Islet precursor cell (in vitro differentiated cells): Measurements from ENCODE around the gene CNPPD1.

Source experiments
- DNase-seq: peaks from one replicate; pipeline ENCODE4 v3.0.0-alpha.2; 2018

Gene CNPPD1

GRCh38 chr2:219176818-219177551, at the start of gene CNPPD1:
CNPPD1 (minus strand) TSS chr2:219176925; CDS start chr2:219176828, 97 bp downstream.
- DNase-seq, result peak; percentile 92

- DNase-seq, result no peak
Measured at GRCh38 chr2:219225350-219225749, 48.6 kb upstream of the CNPPD1 start.

- no peak for DNase-seq
Measured at GRCh38 chr2:219223831-219224610, 47.3 kb upstream of the CNPPD1 start.

- no peak for DNase-seq
Measured at GRCh38 chr2:219221957-219222518, 45.3 kb upstream of the CNPPD1 start.

GRCh38 chr2:219220652-219221402, 44.1 kb upstream of the CNPPD1 start:
- DNase-seq, result no peak

GRCh38 chr2:219219784-219220532, 43.2 kb upstream of the CNPPD1 start:
- no peak for DNase-seq

GRCh38 chr2:219218732-219219701, 42.3 kb upstream of the CNPPD1 start, which contains the start of gene ABCB6:
ABCB6 (minus strand) TSS chr2:219218958; CDS start chr2:219218673, 285 bp downstream.
- DNase-seq, result peak; percentile 96

- peak; percentile 90 for DNase-seq
Measured at GRCh38 chr2:219218217-219218731, 41.5 kb upstream of the CNPPD1 start.

- no peak for DNase-seq
Measured at GRCh38 chr2:219216535-219216915, 39.8 kb upstream of the CNPPD1 start.

GRCh38 chr2:219215871-219216534, 39.3 kb upstream of the CNPPD1 start:
- no peak for DNase-seq

- no peak for DNase-seq
Measured at GRCh38 chr2:219214786-219215185, 38.1 kb upstream of the CNPPD1 start.

- DNase-seq, result no peak
Measured at GRCh38 chr2:219214141-219214540, 37.4 kb upstream of the CNPPD1 start.

- DNase-seq, result no peak
Measured at GRCh38 chr2:219213486-219214071, 36.9 kb upstream of the CNPPD1 start.

- no peak for DNase-seq
Measured at GRCh38 chr2:219213026-219213415, 36.3 kb upstream of the CNPPD1 start.

GRCh38 chr2:219210886-219211362, 34.2 kb upstream of the CNPPD1 start:
- DNase-seq, result no peak

- no peak for DNase-seq
Measured at GRCh38 chr2:219210196-219210885, 33.6 kb upstream of the CNPPD1 start.

GRCh38 chr2:219209236-219210195, 32.8 kb upstream of the CNPPD1 start:
- DNase-seq, result no peak
